GM12872 (cell line): ENCODE data around the gene STAT4.

Source experiments
- TF ChIP-seq, protein P1 (sequence below): IDR thresholded peaks from 3 replicates; pipeline ENCODE4 v1.5.1; 2011; ENCODE audit warnings: low read depth, mild to moderate bottlenecking, low read length, moderate library complexity; ENCODE audit not compliant: insufficient read depth

The STAT4 gene

DNA sequence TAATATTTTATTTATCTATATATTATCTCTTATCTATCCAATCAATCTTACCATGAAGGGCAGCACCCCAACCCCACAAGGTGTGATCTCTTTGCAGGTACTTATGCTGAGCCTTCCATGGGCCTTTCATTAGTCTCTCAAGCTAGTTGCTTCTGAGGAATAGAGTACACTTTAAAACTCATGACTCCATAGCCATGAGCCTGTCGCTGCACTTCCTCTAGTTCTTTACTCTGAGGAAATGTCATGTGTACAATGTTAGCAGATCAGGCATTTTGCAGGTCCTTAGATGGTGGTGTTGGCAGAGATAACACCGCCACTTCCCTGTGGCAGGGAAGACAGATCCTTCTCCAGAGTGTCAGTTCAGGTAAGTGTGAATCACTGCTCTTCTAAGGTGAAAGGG, 29.5 kb upstream of the STAT4 start:
- TF ChIP-seq, protein P1, sequence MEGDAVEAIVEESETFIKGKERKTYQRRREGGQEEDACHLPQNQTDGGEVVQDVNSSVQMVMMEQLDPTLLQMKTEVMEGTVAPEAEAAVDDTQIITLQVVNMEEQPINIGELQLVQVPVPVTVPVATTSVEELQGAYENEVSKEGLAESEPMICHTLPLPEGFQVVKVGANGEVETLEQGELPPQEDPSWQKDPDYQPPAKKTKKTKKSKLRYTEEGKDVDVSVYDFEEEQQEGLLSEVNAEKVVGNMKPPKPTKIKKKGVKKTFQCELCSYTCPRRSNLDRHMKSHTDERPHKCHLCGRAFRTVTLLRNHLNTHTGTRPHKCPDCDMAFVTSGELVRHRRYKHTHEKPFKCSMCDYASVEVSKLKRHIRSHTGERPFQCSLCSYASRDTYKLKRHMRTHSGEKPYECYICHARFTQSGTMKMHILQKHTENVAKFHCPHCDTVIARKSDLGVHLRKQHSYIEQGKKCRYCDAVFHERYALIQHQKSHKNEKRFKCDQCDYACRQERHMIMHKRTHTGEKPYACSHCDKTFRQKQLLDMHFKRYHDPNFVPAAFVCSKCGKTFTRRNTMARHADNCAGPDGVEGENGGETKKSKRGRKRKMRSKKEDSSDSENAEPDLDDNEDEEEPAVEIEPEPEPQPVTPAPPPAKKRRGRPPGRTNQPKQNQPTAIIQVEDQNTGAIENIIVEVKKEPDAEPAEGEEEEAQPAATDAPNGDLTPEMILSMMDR = no peak

DNA sequence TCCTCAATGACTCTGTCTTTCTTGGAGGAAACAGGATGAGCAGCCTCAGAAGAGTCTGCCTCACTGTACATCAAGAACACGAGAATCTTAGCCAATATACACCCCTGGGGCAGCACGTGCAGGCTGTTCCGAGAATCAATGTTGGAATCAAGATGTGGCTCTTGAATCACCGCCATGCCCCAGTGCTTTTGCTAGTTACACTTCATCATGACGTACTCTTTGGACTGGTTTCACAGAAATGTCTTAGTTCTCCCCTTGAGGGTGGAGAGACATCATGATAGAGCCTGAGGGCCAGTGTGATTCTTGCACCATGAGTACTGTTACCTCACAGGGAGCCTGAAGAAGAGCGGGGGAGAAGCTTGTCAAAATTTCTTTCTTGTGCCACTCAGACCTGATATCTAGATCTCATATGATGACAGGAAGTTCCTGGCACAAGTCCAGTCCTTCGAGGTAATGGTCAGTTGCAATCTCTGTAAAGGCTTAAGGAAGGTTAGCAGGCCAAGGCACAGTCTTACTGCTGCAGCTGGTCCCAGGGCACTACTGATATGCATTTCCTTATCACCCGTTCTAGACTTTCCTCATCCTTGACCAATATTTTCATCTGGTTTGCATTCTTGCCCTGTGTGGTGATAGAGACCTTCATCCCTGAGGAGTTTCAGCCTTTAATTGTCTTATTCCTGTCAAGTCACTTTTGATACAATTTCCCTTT, 28.2 kb upstream of the STAT4 start:
- TF ChIP-seq, protein P1 = no peak

DNA sequence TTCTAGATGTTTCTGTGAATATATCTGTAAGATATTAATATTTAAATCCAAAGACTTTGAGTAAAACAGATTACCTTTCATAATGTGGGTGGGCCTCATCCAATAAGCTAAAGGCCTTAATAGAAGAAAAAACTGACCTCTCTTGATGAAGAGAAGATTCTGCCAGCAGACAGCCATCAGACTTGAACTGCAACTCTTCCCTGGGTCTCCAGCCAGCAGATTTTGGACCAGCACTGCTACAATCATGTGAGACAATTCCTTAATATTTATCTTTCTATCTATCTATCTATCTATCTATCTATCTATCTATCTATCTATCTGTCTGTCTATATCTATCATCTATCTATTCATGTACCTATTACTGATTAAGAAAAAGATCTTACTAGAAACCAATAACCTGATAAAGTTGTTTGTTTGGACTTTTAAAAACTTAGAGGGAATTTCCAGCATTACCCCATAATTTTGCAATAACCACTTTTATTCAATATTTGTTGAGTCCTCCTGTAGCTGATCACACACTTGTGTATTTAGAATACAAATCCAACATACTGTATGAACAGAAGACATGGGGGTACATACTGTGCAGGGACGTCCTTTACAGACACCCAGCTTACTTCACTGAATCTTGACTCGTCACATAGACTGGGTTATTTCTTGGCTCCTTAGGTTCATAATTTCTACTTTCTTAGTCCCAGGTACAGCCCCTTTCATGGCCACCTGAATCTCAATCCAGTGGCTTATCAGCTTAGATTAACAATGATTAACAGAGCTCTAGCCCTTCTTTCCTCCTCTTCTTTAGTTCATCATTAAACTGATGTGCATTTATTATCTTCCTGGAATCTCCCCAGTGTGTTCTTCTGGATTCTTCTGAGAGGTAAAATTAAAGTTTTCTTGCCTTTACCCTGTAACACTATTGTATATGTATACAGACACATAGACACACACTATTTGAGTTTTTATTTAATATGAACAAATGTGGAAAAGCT, 27.2 kb upstream of the STAT4 start:
- TF ChIP-seq, protein P1 = no peak

DNA sequence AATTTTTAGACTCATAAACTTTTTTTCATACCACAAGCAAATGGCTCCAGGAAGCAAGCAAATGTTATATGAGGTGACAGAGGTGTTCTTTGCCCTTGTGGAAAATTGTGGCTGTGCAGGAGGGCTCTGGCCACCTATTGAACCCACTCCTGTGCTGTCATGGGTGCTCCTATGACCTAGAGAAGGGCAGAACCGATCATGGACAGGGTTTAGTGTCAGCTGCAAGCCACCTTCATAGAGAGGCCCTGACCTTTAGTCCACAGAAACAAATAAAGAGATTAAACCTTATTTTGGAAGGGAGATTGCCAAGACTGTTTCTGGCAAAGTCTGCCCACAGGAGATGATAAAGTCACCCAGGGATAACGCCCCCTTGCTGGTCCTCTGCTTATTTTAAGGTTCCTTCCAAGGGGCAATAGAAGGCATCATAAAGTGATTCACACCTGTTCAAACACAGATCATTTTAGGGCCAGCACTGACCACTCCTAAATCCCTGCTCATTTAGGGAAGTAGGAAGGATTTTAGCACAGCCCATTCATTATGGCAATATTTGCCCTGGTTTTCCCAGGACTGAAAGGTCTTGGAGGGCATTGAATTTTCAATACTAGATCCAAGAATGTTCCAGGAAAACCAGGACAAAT, 26.1 kb upstream of the STAT4 start:
- TF ChIP-seq, protein P1 = no peak

DNA sequence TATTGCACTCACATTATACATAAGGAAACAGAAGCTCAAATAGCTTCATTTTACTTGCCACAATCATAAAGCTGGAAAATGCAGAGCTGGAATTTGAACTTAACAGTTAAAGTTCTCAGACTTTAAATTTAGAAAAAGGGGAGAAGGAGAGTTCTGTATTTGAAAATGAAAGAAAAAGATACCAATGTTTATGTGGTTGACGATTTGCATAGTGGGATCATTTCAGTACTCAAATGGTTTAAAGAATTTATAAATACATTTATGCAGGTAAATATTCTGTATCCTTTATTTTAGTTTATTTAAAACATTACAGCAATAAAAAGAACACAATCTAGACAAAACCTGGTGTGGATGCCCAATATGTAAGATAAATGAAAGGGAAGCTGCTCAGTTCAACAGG, 25.5 kb upstream of the STAT4 start:
- TF ChIP-seq, protein P1 = no peak

DNA sequence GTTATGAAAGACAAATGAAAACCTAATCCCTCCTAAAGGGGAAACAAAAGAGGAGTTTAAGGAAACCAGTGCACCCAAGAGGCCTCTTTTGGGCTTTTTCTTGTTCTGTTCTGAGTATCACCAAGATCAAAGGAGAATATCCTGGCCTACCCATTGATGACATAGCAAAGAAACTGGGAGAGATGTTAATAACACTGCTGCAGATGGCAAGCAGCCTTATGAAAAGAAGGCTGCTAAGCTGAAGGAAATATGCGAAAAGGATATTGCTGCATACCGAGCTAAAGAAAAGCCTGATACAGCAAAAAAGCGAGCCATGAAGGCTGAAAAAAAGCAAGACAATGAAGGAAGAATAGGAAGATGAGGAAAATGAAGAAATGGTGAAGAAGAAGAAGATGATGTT, 23.6 kb upstream of the STAT4 start:
- TF ChIP-seq, protein P1 = no peak

DNA sequence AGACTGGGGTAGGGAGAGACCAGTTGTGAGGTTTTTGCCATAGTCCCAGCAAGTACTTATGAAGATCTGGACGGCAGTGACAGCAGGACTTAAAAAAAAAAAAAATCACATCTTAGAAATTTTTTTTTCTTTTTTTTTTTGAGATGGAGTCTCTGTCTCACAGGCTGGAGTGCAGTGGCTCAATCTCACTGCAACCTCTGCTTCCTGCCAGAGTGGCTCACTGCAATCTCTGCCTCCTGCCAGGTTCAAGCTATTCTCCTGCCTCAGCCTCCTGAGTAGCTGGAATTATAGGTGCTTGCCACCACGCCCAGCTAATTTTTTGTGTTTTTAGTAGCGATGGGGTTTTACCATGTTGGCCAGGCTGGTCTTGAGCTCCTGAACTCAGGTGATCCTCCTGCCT, 22.4 kb upstream of the STAT4 start:
- TF ChIP-seq, protein P1 = no peak
